ENCODE results near the gene MYL11.
"Not testable (repeated sequence)": the region's sequence is repeated elsewhere in the genome, so short reads cannot be mapped to it uniquely, and the experiment has no call there.

Gene MYL11, protein sequence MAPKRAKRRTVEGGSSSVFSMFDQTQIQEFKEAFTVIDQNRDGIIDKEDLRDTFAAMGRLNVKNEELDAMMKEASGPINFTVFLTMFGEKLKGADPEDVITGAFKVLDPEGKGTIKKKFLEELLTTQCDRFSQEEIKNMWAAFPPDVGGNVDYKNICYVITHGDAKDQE

GRCh38 chr16:30374538-30374937 lies at the start of gene MYL11:
MYL11 (plus strand) TSS chr16:30374802; CDS start chr16:30374858, 56 bp downstream.
- peak within 1 kb of the TSS; percentile 28 for H3K4me3 Mint-ChIP-seq
- peaks cover 4% of the 10 kb centered on the region for H3K27me3 Mint-ChIP-seq (ENCODE audit: low read depth, poor library complexity)
- H3K4me1 Mint-ChIP-seq, result peaks cover 64% of the 10 kb centered on the region
- H3K36me3 Mint-ChIP-seq (ENCODE audit: low read depth), result no peaks in the 10 kb centered on the region
- peak within 1 kb of the TSS; percentile 92 for H3K27ac Mint-ChIP-seq
- no peak for TF ChIP-seq CTCF (IDR thresholded peaks at IDR 0.05)
- DNase-seq, result no peak
- no peaks in the 10 kb centered on the region for H3K9me3 Mint-ChIP-seq

DNA sequence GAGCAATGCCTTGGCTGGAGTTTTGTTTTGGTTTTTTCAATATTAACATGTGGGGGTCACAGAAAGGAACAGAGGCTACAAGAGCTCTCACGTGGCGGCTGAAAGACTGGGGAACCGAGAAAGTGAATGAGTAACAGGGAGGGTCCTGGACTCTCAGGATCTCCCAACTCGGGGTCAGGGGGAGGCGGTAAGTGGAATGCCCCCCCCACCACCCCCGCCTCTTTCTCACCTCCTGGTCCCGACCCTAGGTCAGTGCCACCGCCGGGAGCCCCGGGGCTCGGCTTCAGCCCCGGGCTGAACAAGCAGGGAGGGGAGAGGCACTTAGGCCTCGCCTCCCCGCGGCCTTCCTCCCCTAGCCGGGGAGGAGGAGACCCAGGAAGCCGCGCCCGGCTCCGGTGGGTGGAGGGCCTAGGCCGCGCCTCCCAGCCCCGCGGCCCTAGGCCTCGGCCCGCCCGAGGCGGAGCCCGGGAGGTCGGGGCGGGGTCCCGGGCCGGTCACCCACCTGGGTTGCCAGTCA lies 40.1 kb upstream of the MYL11 start:
- peak; percentile 79 for DNase-seq
- not testable (repeated sequence) for H3K27me3 Mint-ChIP-seq (ENCODE audit: low read depth, poor library complexity); H3K36me3 Mint-ChIP-seq (ENCODE audit: low read depth); H3K9me3 Mint-ChIP-seq
- Mint-ChIP-seq H3K4me1 (peaks cover 22% of the 10 kb centered on the region), H3K27ac (peak overlapping the region; percentile 96), H3K4me3 (peak overlapping the region; percentile 97)

DNA sequence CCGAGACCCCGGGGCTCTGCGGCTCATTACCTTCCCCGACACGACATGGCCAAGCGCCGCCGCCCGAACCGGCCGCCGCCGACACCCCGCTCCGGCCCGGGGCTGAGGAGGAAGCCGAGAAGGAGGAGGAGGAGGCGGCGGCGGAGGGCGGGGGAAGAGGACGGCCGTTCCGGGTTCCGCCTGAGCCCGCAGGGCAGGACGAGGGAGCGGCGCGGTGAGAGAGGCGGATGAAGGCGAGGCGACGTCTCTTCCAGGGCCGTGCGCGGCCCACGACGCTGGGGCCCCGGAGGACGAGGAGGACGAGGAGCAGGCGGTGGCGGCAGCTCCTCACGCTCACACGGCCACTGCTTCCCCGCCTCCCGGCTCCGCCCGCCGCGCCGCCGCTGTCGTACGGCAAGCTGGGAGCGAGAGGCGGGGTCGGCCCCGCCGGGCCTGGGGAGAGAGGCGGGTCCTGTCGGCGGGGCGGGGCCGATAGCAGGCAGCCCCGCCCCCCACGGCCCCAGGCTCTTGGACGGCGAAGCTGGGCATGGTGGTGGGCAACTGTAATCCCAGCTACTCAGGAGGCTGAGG lies 39.5 kb upstream of the MYL11 start:
- Mint-ChIP-seq H3K27ac (peak overlapping the region; percentile 59), H3K4me3 (peak overlapping the region; percentile 76), H3K4me1 (peaks cover 22% of the 10 kb centered on the region)
- H3K9me3 Mint-ChIP-seq; H3K36me3 Mint-ChIP-seq (ENCODE audit: low read depth); H3K27me3 Mint-ChIP-seq (ENCODE audit: low read depth, poor library complexity): not testable (repeated sequence)
- peak; percentile 86 for DNase-seq

GRCh38 chr16:30335598-30336474 lies 38.8 kb upstream of the MYL11 start:
- peak overlapping the region; percentile 59 for H3K27ac Mint-ChIP-seq
- no peak for DNase-seq
- H3K4me1 Mint-ChIP-seq, result peaks cover 22% of the 10 kb centered on the region

DNA sequence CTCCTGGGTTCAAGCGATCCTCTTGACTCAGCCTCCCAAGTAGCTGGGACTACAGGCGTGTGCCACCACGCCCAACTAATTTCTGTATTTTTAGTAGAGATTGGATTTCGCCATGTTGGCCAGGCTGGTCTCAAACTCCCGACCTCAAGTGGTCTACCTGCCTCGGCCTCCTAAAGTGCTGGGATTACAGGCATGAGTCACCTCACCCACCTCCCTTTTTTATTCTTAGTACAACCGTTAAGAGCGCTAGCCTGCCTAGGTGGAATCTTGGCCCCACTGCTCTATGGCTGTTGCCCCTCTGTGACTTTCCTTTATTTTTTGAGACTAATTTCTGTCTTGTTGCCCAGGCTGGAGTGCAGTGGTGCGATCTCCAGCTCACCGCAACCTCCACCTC lies 36.6 kb upstream of the MYL11 start:
- not testable (repeated sequence) for H3K36me3 Mint-ChIP-seq (ENCODE audit: low read depth); H3K27me3 Mint-ChIP-seq (ENCODE audit: low read depth, poor library complexity); H3K27ac Mint-ChIP-seq; H3K4me3 Mint-ChIP-seq; DNase-seq
- peaks cover 16% of the 10 kb centered on the region for H3K4me1 Mint-ChIP-seq
- peaks cover 12% of the 10 kb centered on the region for H3K9me3 Mint-ChIP-seq

More at GRCh38 chr16:30335598-30336474, 38.8 kb upstream of the MYL11 start:
- H3K36me3 Mint-ChIP-seq (ENCODE audit: low read depth), result peaks cover 4% of the 10 kb centered on the region
- peaks cover 3% of the 10 kb centered on the region for H3K27me3 Mint-ChIP-seq (ENCODE audit: low read depth, poor library complexity)
- no peak for TF ChIP-seq CTCF (IDR thresholded peaks at IDR 0.05)
- H3K4me3 Mint-ChIP-seq, result peak overlapping the region; percentile 76
- peaks cover 12% of the 10 kb centered on the region for H3K9me3 Mint-ChIP-seq

GRCh38 chr16:30338715-30339114 lies 35.9 kb upstream of the MYL11 start:
- not testable (repeated sequence) for DNase-seq; H3K27ac Mint-ChIP-seq; H3K36me3 Mint-ChIP-seq (ENCODE audit: low read depth); H3K4me3 Mint-ChIP-seq; H3K27me3 Mint-ChIP-seq (ENCODE audit: low read depth, poor library complexity)
- peaks cover 16% of the 10 kb centered on the region for H3K4me1 Mint-ChIP-seq
- peaks cover 12% of the 10 kb centered on the region for H3K9me3 Mint-ChIP-seq

GRCh38 chr16:30340621-30341020 lies 34.0 kb upstream of the MYL11 start:
- TF ChIP-seq CTCF (IDR thresholded peaks at IDR 0.05), result no peak
- H3K27me3 Mint-ChIP-seq (ENCODE audit: low read depth, poor library complexity), result peaks cover 3% of the 10 kb centered on the region
- peaks cover 12% of the 10 kb centered on the region for H3K4me1 Mint-ChIP-seq
- no peak overlapping the region for H3K27ac Mint-ChIP-seq
- DNase-seq, result no peak
- no peaks in the 10 kb centered on the region for H3K36me3 Mint-ChIP-seq (ENCODE audit: low read depth)
- no peak overlapping the region for H3K4me3 Mint-ChIP-seq
- peaks cover 12% of the 10 kb centered on the region for H3K9me3 Mint-ChIP-seq

DNA sequence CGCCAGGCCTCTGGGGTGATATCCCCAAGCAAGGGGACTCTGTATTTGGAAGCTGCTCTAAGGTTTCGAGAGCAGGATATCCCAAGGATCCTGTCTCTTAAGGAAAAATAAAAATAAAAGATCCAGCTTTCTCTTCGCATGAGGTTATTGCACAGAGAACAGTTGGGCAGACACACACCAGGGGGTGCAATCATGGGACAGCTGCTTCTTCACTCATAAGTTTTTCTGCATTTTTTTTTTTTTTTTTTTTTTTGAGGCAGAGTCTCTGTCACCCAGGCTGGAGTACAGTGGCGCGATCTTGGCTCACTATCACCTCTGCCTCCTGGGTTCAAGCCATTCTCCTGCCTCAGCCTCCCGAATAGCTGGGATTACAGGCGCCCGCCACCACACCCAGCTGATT lies 32.6 kb upstream of the MYL11 start:
- not testable (repeated sequence) for H3K36me3 Mint-ChIP-seq (ENCODE audit: low read depth); H3K27me3 Mint-ChIP-seq (ENCODE audit: low read depth, poor library complexity); H3K27ac Mint-ChIP-seq; DNase-seq; H3K4me3 Mint-ChIP-seq; H3K4me1 Mint-ChIP-seq
- H3K9me3 Mint-ChIP-seq, result peaks cover 12% of the 10 kb centered on the region
